GM20431 (cell line): ENCODE results near the gene FGF7.

Experiments
- in situ Hi-C: fragments of 300-500 bp; cut with MseI, MboI; formaldehyde crosslinking; loops from one replicate; pipeline ENCODE4 v1.15.0; 2020; ENCODE audit warnings: low sequenced_read_pairs; ENCODE audit not compliant: unreplicated experiment

Gene FGF7, protein sequence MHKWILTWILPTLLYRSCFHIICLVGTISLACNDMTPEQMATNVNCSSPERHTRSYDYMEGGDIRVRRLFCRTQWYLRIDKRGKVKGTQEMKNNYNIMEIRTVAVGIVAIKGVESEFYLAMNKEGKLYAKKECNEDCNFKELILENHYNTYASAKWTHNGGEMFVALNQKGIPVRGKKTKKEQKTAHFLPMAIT

DNA sequence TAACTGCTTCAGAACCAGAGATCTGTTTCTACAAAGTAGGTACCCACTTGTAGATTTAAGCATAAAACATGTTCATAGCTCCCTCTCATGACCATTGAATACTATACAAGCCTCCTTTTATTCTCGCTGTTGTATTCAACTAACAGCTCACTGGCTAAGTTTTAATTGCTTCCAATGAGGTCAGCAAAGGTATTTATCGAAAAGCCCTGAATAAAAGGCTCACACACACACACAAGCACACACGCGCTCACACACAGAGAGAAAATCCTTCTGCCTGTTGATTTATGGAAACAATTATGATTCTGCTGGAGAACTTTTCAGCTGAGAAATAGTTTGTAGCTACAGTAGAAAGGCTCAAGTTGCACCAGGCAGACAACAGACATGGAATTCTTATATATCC is at the start of gene FGF7:
FGF7 (plus strand) TSS at position 222 of the 400 bp plus-strand sequence. CDS start 1,056 bp downstream, outside the sequence.
- in situ Hi-C loops = loop anchor here (25.0 kb wide), 2 partner anchors 186 to 561 kb away; no protein-coding TSS in a partner anchor

DNA sequence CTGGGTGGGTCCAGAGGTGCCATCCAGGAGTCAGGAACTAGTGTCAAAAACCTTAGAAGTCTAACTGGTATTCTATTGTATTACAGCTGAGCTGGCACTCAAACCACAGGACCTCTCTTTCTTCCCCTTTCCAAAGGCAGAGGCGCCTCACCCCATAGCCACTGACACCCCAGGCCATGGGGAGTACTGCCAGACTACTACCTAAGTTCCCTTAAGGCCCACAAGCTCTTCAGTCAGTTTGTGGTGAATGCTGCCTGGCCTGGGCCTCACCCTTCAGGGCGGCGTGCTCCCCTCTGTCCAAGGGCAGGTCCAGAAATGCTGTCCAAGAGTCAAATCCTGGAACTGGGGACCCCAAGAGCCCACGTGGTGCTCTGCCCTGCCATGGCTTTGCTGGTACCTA is 43.0 kb upstream of the FGF7 start:
- in situ Hi-C loops = no loop called here

DNA sequence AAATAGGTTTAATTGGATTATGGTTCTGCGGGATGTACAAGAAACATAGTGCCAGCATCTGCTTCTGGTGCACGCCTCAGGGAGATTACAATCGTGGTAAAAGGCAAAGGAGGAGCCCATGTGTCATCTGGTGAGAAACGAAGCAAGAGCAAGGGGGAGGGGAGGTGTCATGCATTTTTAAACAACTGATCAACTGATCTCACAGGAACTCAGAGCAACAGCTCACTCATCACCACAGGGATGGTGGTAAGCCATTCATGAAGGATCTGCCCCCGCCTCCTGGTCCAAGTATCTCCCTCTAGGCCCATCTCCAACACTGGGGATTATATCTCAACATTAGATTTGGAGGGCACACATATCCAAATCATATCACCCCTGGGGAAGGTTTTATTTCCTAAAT is 42.1 kb upstream of the FGF7 start:
- in situ Hi-C loops = no loop called here

DNA sequence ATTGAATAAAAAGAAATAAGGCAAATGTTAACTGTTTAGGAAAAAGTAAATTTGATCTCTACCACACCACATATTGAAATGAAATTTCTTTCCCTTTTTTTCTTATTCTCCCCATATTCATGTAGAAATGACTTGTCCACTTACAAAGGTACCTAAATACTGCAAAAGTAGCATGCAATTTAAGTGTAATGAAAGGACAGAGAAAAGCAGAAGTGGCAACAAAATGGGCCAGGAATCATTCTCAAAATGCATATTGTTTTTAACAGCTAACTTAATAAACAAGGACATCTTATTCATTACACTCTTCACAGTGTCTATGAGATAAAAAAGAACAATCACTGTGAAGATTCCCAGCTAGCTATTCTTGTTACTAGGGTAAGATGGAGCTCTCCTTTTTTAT is 40.6 kb upstream of the FGF7 start:
- in situ Hi-C loops = no loop called here

DNA sequence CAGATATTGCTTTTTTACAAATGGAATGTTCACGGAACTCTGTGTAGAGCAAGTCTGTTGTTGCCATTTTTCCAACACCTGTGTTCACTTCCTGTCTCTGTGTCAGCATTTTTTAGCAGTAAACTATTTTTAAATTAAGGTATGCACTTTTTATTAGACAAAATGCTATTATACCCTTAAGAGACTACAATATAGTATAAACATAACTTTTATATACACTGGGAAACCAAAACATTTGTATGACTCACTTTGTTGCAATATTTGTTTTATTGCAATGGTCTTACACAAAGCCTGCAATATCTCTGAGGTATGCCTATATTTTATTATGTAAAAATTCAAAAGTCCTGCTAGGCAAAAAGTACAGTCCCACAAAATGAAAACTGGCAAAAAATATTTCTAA is 39.8 kb upstream of the FGF7 start:
- in situ Hi-C loops = no loop called here

DNA sequence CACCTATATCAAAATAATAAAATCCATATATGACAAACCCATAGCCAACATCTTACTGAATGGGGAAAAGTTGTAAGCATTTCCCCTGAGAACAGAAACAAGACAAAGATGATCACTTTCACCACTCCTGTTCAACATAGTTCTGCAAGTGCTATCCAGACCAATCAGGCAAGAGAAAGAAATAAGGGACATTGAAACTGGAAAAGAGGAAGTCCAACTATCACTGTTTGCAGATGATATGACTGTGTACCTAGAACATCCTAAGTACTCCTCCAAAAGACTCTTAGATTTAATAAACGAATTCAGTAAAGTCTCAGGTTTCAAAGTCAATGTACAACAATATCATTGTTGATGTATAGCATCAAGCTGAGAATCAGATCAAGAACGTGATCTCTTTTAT is 35.6 kb upstream of the FGF7 start:
- in situ Hi-C loops = no loop called here

DNA sequence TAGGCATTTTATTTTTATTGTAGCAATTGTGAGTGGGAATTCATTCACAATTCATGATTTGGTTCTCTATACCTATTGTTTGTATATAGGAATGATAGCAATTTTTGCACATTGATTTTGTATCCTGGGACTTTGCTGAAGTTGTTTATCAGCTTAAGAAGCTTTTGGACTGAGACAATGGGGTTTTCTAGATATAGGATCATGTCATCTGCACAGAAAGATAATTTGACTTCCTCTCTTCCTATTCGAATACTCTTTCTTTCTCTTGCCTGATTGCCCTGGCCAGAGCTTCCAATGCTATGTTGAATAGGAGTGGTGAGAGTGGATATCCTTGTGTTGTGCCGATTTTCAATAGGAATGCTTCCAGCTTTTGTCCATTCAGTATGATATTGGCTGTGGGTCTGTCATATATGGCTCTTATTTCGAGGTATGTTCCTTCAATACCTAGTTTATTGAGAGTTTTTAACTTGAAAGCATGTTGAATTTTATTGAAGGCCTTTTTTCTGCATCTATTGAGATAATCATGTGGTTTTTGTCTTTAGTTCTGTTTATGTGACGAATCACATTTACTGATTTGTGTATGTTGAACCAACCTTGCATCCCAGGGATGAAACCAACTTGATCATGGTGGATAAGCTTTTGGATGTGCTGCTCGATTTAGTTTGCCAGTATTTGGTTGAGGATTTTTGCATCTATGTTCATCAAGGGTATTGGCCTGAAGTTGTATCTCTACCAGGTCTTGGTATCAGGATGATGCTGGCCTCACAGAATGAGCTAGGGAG is 20.3 kb upstream of the FGF7 start:
- in situ Hi-C loops = loop anchor here (25.0 kb wide), 2 partner anchors 165 to 540 kb away; no protein-coding TSS in a partner anchor

DNA sequence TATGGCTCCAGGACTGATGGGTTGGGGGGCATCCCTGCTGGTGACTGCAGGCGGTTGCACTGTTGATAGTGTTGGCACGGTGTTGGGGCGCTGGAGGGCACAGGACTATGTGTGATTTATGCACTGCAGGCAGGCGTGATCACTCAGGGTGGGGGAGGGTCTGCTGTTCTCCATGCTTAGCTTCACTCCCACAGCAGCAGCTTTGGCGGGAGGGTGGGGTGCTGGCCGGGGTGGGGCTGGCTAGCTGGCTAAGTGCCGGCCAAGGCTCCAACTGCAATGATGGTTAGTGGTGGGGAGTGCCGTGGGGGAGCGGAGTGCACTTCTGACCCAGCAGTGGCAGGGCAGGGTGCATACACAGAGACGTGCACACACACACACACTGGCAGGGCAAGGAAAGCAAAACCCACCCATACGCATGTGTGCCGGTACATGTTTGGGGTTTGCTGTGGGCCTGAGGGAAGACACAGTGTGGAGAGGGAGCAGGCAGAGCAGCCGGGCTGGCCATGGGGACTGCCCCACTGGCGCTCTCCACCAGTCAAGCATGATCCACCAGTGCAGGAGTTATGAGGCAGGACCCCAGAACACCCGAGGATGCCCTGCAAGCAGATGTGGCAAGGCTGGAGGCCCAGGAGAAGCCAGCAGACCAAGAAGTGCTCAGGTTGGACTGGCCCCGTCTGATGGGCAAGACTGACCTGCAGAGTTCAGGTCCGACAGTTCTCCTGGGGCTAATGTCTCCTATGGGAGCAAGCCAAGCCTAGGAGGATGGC is 16.5 kb upstream of the FGF7 start:
- in situ Hi-C loops = loop anchor here (25.0 kb wide), 2 partner anchors 169 to 544 kb away; no protein-coding TSS in a partner anchor

DNA sequence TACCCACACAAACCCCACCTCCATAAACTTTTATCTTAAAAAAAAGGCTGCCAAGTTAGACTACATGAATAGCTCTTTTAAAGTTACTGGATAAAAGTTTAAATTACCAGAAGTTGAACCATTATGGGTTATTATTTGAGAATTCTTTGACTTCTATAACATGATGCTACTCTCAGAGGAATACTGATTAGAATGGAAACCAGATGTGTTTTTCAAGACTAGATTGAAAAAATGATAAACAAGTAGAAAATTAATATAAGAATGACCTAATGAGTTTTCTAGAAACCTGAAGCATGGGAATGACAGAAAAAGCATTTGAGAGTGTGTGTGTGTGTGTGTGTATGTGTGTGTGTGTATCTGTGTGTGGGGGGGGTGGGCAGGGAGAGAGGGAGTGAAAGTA is 12.4 kb upstream of the FGF7 start:
- in situ Hi-C loops = loop anchor here (25.0 kb wide), 2 partner anchors 173 to 548 kb away; no protein-coding TSS in a partner anchor

DNA sequence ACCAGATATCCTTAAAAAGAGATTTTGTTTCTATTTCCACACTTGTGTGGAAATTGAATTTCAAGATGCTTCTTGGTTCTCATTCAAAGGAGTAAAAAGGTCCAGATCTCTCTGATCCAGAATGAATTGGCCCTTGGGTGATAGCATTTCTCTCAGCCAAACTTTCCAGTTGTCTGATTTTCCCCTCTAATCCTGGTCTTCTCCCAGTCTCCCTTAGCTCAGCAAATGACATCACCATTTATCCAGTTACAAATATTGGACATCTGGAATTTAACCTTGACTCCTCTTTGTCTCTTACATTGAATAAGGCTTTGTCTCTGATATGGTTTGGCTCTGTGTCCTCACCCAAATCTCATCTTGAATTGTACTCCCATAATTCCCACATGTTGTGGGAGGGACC is 10.2 kb upstream of the FGF7 start:
- in situ Hi-C loops = loop anchor here (25.0 kb wide), 2 partner anchors 175 to 550 kb away; no protein-coding TSS in a partner anchor

DNA sequence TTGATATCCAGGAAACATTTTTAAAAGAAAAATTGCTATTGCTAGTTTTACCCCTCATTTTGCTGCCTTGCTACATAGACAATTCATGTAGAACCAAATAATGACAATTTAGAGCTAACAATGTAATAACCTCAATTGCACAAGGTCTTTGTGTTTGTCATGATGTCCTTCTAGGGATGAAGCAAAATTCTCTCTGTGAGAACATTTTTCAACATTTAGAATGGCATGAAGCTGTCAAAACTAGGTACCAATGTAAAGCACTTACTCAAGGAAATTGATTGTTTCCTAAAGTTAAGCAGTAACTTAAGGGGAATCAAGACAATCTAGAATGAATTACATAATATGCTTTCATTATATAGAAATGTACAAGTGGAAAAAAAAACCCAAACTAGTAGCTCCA is 7.9 kb upstream of the FGF7 start:
- in situ Hi-C loops = loop anchor here (25.0 kb wide), 2 partner anchors 178 to 553 kb away; no protein-coding TSS in a partner anchor

DNA sequence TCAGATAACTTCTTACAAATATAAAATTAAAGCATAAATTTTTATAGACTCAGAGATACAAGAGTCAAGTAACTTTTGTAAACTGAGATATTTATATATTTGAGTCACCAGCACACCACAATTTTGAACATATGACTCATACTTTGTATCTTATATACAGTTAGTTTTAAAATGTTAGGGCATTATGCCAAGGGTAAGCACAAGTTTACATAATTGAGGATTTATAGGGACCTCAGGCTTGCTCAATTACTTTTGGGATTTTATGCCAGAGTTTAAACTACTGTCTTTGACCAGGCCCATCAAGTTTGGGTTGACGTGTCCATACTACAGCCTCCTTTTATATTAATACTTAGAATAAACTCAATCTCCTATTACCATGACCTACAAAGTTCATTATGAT is 7.4 kb upstream of the FGF7 start:
- in situ Hi-C loops = loop anchor here (25.0 kb wide), 2 partner anchors 178 to 553 kb away; no protein-coding TSS in a partner anchor

DNA sequence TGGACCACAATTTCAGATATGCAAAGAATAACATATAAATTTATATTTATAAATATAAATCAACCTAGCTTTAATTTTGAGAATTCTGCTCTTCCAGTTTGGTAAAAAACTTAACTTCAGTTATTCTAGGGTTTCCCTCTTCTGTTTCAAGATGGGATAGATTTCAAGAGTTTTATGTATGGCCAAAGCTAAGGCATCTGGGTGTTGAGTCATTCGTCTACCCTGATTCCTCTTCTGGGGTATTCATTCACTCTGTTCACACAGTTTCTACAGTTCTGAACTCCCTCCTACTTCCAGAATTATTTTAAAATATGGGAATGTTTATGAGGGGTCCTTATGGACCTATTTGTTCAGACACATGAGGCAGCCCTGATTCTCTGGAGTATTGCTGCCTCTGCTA is 4.2 kb upstream of the FGF7 start:
- in situ Hi-C loops = loop anchor here (25.0 kb wide), 2 partner anchors 182 to 557 kb away; no protein-coding TSS in a partner anchor

DNA sequence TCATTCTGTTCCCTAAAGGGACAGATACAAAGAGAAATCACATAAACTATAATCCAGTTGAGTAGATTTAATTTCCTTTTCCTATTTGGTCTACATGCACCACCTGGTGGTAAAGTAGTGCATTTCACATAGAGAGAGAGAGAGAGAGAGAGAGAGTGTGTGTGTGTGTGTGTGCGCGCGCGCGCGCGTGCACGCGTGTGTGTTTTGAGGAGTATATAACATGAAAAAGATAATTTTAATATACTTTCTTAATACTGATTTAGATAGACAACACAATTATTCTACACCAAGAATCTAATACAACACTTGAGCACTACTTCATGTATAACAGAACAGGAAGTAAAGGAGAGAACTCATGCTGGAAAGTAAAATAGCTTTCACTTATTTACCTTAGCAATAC is 1.1 kb upstream of the FGF7 start:
- in situ Hi-C loops = loop anchor here (25.0 kb wide), 2 partner anchors 185 to 560 kb away; no protein-coding TSS in a partner anchor

DNA sequence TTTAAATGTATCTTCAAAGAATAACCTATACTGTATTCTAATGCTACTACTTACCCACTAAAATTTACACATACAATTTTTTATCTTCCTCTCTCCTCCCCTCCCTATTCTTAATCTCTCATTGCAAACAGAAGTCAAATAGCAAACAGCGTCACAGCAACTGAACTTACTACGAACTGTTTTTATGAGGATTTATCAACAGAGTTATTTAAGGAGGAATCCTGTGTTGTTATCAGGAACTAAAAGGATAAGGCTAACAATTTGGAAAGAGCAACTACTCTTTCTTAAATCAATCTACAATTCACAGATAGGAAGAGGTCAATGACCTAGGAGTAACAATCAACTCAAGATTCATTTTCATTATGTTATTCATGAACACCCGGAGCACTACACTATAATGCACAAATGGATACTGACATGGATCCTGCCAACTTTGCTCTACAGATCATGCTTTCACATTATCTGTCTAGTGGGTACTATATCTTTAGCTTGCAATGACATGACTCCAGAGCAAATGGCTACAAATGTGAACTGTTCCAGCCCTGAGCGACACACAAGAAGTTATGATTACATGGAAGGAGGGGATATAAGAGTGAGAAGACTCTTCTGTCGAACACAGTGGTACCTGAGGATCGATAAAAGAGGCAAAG is 984 bp downstream of the FGF7 start:
- in situ Hi-C loops = loop anchor here (25.0 kb wide), 2 partner anchors 187 to 562 kb away; no protein-coding TSS in a partner anchor

DNA sequence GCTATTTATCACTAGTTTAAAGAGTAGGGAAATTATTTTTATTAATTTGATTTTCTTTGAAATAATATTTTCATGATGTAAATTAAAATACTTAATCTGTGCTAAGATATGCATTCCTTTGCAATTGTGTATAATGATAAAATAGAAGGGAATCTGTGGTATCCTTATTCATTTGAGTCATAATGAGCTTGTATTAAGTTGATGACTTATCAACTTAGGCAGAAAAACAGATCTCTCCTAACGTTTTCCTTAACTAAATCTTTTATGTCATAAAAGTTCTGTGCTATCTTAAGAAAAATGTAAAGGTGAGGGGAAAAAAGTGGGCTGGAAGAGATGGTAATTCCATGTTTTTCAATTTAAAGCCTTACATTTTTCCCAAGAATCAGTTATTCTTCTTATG is 1.9 kb downstream of the FGF7 start:
- in situ Hi-C loops = loop anchor here (25.0 kb wide), 2 partner anchors 188 to 563 kb away; no protein-coding TSS in a partner anchor

DNA sequence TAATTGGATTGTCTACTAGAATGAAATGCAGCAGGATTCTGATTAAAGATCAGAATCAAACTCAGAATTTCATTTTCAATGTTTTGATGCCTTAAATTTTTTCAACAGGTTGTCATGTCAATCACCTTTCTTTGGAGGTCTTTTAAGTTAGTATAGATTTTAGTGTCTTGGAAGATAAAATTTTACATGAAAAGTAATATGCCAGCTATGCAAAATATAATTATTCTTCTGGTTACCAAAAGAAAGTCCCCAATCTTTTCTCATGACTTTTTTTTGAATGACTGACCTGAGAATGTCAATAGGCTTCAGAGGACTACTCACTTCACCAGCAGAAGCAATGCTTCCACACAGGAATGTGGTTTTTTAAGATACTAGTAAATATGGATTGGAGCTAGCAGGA is 4.3 kb downstream of the FGF7 start:
- in situ Hi-C loops = no loop called here

DNA sequence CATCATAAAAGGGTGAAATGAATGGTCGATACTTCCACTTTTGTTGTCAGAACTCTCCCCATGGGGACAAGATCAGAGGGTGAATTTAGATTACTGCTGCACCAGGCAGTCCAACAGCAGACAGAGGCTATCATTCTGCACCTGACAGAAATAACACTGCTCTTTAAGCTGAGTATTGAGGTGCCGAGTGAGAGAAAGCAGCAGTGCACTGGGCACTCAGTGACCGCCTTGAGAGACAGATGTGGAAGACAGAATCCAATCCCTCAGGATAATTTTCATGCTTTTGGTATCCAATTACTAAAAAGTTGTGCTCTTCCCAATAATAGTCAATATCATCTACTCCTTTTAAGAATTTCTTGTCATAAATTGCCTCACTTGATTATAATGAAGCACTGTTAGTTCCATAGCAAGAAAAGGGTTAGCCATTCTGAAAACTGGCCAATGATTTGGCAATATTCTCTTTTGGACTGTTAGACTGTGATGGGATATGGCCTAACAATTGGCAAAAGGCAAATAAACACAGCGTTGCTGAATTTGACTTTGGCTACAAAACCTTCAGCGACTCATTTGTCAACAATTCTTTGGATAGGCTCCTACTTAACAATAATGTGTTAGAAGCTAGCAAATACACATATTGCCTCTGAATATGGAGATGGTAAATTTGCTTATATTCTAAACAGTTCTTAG is 5.5 kb downstream of the FGF7 start:
- in situ Hi-C loops = no loop called here

DNA sequence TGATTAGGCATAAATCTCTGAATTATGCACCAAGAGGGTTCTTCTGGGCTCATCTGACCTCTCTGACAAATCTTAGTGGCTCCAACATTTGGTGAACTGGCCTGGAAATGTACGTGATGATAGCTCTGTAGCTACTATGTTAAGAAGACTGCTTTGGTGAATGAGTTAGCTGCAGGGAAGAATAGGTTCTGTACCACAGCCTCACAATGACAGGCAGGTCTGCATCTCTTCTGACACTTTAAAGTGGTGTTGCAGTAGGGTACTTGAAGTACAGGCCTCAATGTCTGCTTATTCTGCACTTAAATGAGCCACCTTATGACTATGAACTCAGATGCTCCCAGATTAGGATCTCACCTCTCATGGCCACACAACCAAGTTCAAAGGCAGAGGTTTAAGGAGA is 7.0 kb downstream of the FGF7 start:
- in situ Hi-C loops = no loop called here
